Measurements from ENCODE around the gene SLC35G2. TPM values are rescaled to one million over a fixed set of nuclear protein-coding genes. Genes with fewer than 3 reads are reported as not detected.
"Not testable (repeated sequence)": the region's sequence is repeated elsewhere in the genome, so short reads cannot be mapped to it uniquely, and the experiment has no call there.

The SLC35G2 gene
- total RNA-seq, 1 donor from 2014 or later: 13.7 TPM

GRCh38 chr3:136835089-136835812 is 16.3 kb downstream of the SLC35G2 start:
- DNase-seq (ENCODE audit: low read depth): no peak

- no peak for DNase-seq (ENCODE audit: low read depth)
Measured at GRCh38 chr3:136835813-136836510, 17.0 kb downstream of the SLC35G2 start.

GRCh38 chr3:136836511-136837156 is 17.7 kb downstream of the SLC35G2 start:
- no peak for DNase-seq (ENCODE audit: low read depth)

GRCh38 chr3:136838641-136839555 is 20.0 kb downstream of the SLC35G2 start:
- peak; percentile 72 for DNase-seq (ENCODE audit: low read depth)

GRCh38 chr3:136839556-136839931 is 20.6 kb downstream of the SLC35G2 start:
- no peak for DNase-seq (ENCODE audit: low read depth)

- DNase-seq (ENCODE audit: low read depth): no peak
Measured at GRCh38 chr3:136840252-136840651, 21.3 kb downstream of the SLC35G2 start.

- no peak for DNase-seq (ENCODE audit: low read depth)
Measured at GRCh38 chr3:136842294-136842693, 23.4 kb downstream of the SLC35G2 start.

- no peak for DNase-seq (ENCODE audit: low read depth)
Measured at GRCh38 chr3:136844724-136845123, 25.8 kb downstream of the SLC35G2 start.

- DNase-seq (ENCODE audit: low read depth): no peak
Measured at GRCh38 chr3:136852180-136852579, 33.3 kb downstream of the SLC35G2 start.

GRCh38 chr3:136856665-136857064 is 37.7 kb downstream of the SLC35G2 start:
- no peak for DNase-seq (ENCODE audit: low read depth)

- no peak for DNase-seq (ENCODE audit: low read depth)
Measured at GRCh38 chr3:136858381-136858780, 39.5 kb downstream of the SLC35G2 start.

- DNase-seq (ENCODE audit: low read depth): peak; percentile 15
Measured at GRCh38 chr3:136860541-136860940, 41.6 kb downstream of the SLC35G2 start.

- peak; percentile 90 for DNase-seq (ENCODE audit: low read depth)
Measured at GRCh38 chr3:136861890-136862616, 43.1 kb downstream of the SLC35G2 start, which contains the start of gene NCK1. TSS of gene NCK1 (plus strand) at chr3:136862208. CDS start at chr3:136928002, 65,794 bp downstream.

GRCh38 chr3:136862617-136863322 is 43.8 kb downstream of the SLC35G2 start:
- DNase-seq (ENCODE audit: low read depth): peak; percentile 62

GRCh38 chr3:136869282-136869681 is 50.4 kb downstream of the SLC35G2 start:
- DNase-seq (ENCODE audit: low read depth): no peak

GRCh38 chr3:136872258-136872657 is 53.3 kb downstream of the SLC35G2 start:
- not testable (repeated sequence) for DNase-seq (ENCODE audit: low read depth)

- not testable (repeated sequence) for DNase-seq (ENCODE audit: low read depth)
Measured at GRCh38 chr3:136879510-136879909, 60.6 kb downstream of the SLC35G2 start.

- no peak for DNase-seq (ENCODE audit: low read depth)
Measured at GRCh38 chr3:136882571-136882970, 63.6 kb downstream of the SLC35G2 start.

- DNase-seq (ENCODE audit: low read depth): no peak
Measured at GRCh38 chr3:136883967-136884720, 65.2 kb downstream of the SLC35G2 start.
